NCI-H2107 treated with DMSO at 0.1 percent for 48 hours (cell line): ENCODE measurements around the gene PFKFB3.
"Not testable (repeated sequence)": the region's sequence is repeated elsewhere in the genome, so short reads cannot be mapped to it uniquely, and the experiment has no call there.

ENCODE experiments used
- DNase-seq: peaks from one replicate; lab custom pipeline; 2025; ENCODE audit not compliant: unreplicated experiment; lab: John Stamatoyannopoulos, UW

Gene PFKFB3

GRCh38 chr10:6234371-6234770, 31.6 kb downstream of the PFKFB3 start:
- no peak for DNase-seq

DNA sequence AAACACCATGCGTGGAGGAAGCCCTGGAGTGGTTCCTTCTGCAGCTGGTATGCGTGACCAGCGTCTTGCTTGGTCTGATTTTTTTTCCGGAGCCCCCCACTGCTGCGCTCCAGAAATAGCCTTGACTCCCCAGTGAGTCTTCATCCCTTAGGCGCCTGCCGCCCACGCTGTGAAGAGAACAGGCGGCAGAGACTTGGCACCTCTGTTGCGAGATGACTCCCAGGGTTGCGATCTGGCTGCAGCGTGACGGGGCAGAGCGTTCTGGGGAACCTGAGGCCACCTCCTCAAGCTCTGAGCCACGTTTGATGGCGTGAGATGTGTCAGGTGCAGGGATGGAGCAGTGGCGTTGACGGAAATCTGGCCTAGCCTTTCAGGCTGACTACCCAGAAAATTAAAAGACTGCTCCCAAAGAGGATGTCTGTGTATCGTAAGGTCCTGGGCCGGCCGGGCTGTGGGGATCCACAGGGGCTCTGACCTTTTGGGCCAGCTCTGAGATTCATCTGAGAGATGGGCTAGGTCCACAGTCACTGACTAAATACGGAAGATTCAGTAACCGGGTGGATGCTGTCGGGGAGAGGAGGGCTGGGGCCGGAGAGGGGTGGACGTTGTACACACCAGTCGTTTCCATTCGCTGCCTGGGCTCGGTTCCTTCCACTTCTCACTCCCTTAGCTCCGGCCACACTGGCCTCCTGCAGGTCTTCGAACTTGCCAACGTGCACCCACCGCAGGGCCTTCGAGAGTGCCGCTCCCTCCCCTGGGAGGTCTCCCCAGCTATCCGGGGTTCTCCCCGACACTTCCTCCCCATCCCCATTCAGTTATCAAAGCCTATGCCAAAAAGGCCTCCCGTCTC, 33.8 kb downstream of the PFKFB3 start:
- no peak for DNase-seq

DNA sequence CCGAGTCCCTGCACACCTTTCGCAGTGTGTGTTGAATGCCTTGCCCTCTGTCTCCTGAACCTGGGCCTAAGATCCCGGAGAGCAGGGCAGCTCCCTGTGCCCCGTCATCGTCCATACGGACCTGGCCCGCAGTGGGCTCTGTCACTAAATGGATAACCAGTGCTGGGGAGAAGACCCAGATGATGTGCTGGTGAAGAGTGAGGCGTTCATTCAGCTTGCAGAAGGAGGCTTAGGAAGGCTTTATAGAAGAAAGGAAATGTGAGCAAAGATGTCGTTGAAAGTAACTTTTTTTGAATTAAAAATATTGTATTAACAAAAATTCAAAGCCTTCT, 34.4 kb downstream of the PFKFB3 start:
- no peak for DNase-seq

DNA sequence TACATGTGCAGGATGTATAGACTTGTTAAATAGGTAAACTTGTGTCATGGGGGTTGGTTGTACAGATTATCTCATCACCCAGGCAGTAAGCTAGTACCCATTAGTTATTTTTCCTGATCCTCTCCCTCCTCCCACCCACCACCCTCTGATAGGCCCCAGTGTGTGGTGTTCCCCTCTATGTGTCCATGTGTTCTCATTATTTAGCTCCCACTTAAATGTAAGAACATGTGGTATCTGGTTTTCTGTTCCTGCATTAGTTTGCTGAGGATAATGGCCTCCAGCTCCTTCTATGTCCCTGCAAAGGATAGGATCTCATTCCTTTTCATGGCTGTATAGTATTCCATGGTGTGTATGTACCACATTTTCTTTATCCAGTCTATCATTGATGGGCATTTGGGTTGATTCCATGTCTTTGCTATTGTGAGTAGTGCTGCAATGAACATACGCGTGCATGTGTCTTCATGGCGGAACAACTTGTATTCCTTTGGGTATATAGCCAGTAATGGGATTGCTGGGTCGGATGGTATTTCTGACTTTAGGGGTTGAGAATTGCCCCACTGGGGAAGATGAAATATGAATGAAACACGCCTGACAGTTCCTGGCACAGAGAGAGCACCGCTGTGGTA, 36.0 kb downstream of the PFKFB3 start:
- DNase-seq, result not testable (repeated sequence)

- DNase-seq, result no peak
Observed at GRCh38 chr10:6239213-6239991, 36.7 kb downstream of the PFKFB3 start.

DNA sequence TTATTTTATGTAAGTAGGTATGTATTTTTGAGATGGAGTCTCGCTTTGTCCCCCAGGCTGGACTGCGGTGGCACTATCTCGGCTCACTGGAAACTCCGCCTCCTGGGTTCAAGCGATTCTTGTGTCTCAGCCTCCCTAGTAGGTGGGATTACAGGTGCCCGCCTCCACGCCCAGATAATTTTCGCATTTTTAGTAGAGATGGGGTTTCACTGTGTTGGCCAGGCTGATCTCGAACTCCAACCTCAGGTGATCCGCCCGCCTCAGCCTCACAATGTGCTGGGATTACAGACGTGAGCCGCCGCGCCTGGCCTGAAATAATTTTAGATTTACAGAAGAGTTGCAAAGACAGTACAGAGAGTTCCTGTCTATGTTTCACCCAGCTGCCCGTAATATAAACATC, 37.5 kb downstream of the PFKFB3 start:
- no peak for DNase-seq

DNA sequence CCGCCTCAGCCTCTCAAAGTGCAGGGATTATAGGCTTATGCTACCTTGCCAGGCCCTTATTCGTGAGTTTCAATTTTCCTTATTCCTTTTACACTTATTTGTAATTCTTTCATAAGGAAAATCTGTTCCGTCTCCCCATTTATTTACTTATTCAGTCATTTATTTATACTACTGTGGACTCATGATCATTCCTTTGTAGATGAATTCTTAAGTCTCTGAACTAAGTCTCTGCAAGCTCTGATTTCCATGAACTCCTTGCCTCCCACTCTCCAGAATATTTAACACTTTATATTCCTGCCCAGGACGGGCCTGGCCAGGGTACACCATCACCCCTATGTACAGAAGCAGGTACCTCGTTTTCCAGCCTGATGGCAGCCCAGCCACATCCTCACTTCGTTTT, 39.4 kb downstream of the PFKFB3 start:
- DNase-seq, result no peak

DNA sequence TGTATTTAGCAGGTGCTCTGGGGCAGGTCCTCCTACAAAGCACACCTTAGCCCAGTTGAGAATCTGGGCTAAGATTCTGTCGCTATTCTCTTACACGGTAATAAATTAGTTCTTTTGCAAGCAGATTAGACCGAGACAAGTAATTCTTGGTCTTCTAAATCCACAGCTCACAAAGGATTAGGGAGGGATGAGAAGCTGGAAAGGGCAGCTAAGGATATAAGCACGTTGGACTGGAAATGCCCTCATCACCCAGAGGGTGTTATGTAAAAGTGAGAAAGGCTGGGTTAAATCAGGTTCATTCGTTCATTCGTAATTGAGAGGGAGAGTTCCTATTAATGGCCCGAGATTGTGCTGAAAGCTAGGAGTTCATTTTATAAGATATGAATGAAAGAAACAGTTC, 41.8 kb downstream of the PFKFB3 start:
- no peak for DNase-seq

DNA sequence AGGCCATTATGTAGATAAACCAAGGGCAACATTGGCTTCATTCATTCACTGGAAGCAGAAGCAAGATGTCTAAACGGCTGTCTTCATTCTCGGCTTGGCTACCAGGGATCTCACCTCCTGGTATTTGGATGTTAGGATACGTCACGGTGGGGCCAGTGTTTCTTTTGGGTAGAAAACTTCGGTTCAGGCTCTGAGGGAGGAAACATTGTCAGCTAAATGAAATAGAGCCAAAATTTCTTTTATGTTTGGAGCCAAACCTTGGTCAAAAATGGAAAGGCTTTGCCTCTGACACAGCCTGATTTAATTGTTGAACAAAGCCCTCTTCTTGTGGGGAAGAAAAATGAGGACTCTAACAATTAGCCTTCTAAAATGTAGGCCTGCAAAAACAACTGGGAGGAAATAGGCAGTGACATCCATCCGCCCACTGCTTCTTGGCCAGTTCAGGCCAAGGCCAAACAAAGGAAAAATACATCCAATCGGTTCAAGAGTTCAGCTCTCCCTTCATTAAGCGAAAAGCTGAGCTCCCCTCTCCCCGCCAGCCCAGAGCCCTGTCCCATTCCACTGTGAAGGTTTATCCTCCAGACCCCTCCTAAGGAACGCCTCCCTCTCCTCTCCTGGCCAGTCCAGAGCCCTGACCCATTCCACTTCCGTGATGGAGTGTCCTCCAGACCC, 44.4 kb downstream of the PFKFB3 start:
- DNase-seq, result no peak

GRCh38 chr10:6248908-6249307, 46.2 kb downstream of the PFKFB3 start:
- not testable (repeated sequence) for DNase-seq

- no peak for DNase-seq
Observed at GRCh38 chr10:6249698-6250097, 47.0 kb downstream of the PFKFB3 start.

GRCh38 chr10:6250745-6251144, 48.0 kb downstream of the PFKFB3 start:
- no peak for DNase-seq

GRCh38 chr10:6254201-6254600, 51.5 kb downstream of the PFKFB3 start:
- no peak for DNase-seq

GRCh38 chr10:6255548-6256061, 52.9 kb downstream of the PFKFB3 start:
- DNase-seq, result no peak

- DNase-seq, result no peak
Observed at GRCh38 chr10:6256439-6256838, 53.7 kb downstream of the PFKFB3 start.

DNA sequence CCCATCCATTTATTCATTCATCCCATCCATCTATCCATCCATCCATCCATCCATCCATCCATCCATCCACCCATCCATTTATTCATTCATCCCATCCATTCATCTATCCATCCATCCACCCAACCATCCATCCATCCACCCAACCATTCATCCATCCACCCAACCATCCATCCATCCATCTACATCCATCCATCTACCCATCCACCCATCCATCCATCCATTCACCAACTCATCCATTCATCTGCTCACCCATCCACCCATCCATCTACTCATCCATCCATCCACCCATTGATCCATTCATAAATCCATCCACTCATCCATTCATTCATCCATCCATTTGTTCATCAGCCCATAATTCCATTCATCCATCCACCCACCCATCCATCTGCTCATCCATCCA, 56.4 kb downstream of the PFKFB3 start:
- DNase-seq, result no peak

- DNase-seq, result no peak
Observed at GRCh38 chr10:6260843-6261242, 58.1 kb downstream of the PFKFB3 start.

DNA sequence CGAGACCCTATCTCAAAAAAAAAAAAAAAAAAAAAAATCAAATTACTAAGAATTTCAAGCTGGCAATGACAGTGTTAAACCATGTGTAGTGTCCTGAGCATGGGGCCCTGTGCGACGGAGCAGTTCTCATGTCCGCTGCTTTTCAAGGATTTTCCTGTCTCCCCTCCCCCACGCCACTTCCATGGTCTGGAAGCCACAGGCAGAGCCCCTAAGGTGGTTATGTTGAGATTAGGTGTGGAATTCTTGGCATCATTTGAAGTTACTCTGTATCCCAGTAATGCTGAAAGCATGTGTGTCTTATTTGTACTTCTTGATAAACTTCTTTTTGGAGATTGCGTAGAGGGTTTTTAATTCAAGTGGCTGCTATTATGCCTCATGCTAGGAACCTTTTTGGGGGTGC, 65.2 kb downstream of the PFKFB3 start:
- no peak for DNase-seq

GRCh38 chr10:6269432-6269831, 66.7 kb downstream of the PFKFB3 start:
- DNase-seq, result no peak

DNA sequence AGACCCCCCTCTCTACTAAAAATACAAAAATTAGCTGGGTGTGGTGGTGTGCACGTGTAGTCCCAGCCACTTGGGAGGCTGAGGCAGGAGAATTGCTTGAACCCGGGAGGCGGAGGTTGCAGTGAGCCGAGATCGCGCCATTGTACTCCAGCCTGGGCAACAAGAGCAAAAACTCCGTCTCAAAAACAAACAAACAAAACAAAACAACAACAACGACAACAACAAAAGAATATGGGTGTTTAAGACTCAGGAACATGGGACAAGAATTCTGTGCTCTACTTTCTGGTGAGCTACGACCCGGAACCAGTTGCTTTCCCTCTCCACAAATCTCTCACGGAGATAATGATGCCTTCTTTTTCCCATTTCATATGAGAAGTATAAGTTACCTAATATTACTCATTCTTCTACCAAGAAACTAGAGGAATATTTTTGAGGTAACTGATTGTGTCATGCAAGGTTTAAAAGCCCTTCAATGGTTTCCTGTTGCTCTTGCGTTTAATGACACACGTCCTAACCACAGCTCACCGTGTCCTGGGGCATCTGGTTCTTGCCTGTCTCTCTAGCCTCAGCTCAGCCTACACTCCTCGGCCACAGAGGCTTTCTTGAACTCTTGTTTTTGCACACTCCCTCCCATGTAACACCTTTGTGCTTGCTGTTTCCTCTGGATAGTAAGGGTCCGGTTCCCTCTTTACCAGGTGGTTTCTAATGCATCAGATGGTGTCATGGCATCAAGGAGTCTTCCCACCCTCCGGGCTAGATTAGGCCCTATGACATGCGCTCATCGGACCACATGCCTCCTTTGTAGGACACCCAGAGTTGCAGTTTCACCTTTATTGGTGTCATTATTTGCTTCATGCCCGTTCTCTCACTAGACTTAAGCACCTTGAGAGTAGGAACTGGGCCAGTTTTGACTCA, 67.5 kb downstream of the PFKFB3 start:
- no peak for DNase-seq
